SJCRH30 (cell line): ENCODE data around the gene DAPL1. TPM values are rescaled to one million over a fixed set of nuclear protein-coding genes. Genes with fewer than 3 reads are reported as not detected.

Source experiments
- DNase-seq, 2 experiments: peaks; one replicate each; pipeline ENCODE4 v3.0.0-alpha.2; 2015 to 2020
- H3K27ac ChIP-seq: fragments of 250-450 bp; sonication (Bioruptor Pico); 2 replicates; pipeline ENCODE4 v1.5.1; 2020; ENCODE audit warnings: mild to moderate bottlenecking, moderate library complexity
- H3K27me3 ChIP-seq: fragments of 250-450 bp; sonication (Bioruptor Pico); 2 replicates; pipeline ENCODE4 v1.5.1; 2020; ENCODE audit warnings: mild to moderate bottlenecking, moderate library complexity
- H3K36me3 ChIP-seq: fragments of 250-450 bp; sonication (Bioruptor Pico); 2 replicates; pipeline ENCODE4 v1.5.1; 2020; ENCODE audit warnings: mild to moderate bottlenecking, moderate library complexity
- H3K4me1 ChIP-seq: fragments of 250-450 bp; sonication (Bioruptor Pico); 2 replicates; pipeline ENCODE4 v1.5.1; 2020; ENCODE audit warnings: mild to moderate bottlenecking, moderate library complexity
- H3K4me3 ChIP-seq: fragments of 250-450 bp; sonication (Bioruptor Pico); 2 replicates; pipeline ENCODE4 v1.5.1; 2020; ENCODE audit warnings: mild to moderate bottlenecking, moderate library complexity
- H3K9me3 ChIP-seq: fragments of 250-450 bp; sonication (Bioruptor Pico); replicated peaks from 2 replicates; pipeline ENCODE4 v1.5.1; 2020; ENCODE audit warnings: mild to moderate bottlenecking, moderate library complexity
- total RNA-seq: library from RNA; depleted of rRNA; stranded (reverse); fragments of >200 nt; shearing (Covaris generic); gene quantifications from 2 replicates; pipeline ENCODE4 v1.2.3, GENCODE V29; 2014; rRNA removed

The DAPL1 gene
- total RNA-seq = not detected in 2 replicates

- Histone ChIP-seq H3K4me1 (peaks cover 9% of the 10 kb centered on the region), H3K27ac (no peak within 1 kb of the TSS), H3K4me3 (no peak within 1 kb of the TSS), H3K9me3 (no peaks in the 10 kb centered on the region), H3K36me3 (no peaks in the 10 kb centered on the region), H3K27me3 (peaks cover 3% of the 10 kb centered on the region; the same call in 1 of the 2 replicates)
- DNase-seq = no peak
Observed at GRCh38 chr2:158795195-158795924, at the start of gene DAPL1. Gene DAPL1 (plus strand): TSS chr2:158795317. CDS start chr2:158795373, 56 bp downstream.

- Histone ChIP-seq H3K27me3 (no peaks in the 10 kb centered on the region), H3K9me3 (no peaks in the 10 kb centered on the region), H3K36me3 (no peaks in the 10 kb centered on the region), H3K4me3 (no peak overlapping the region), H3K27ac (no peak overlapping the region), H3K4me1 (peaks cover 18% of the 10 kb centered on the region)
- no peak for DNase-seq
Observed at GRCh38 chr2:158745866-158746382, 49.2 kb upstream of the DAPL1 start.

GRCh38 chr2:158746488-158746887 is 48.6 kb upstream of the DAPL1 start:
- H3K4me3 ChIP-seq = no peak overlapping the region

GRCh38 chr2:158747281-158747680 is 47.8 kb upstream of the DAPL1 start:
- Histone ChIP-seq H3K27me3 (no peaks in the 10 kb centered on the region), H3K4me1 (peaks cover 15% of the 10 kb centered on the region), H3K9me3 (no peaks in the 10 kb centered on the region), H3K27ac (no peak overlapping the region), H3K36me3 (no peaks in the 10 kb centered on the region), H3K4me3 (no peak overlapping the region)
- DNase-seq = no peak

More at GRCh38 chr2:158746488-158746887, 48.6 kb upstream of the DAPL1 start:
- no peak overlapping the region for H3K27ac ChIP-seq
- no peak for DNase-seq
- no peaks in the 10 kb centered on the region for H3K9me3 ChIP-seq
- H3K27me3 ChIP-seq = no peaks in the 10 kb centered on the region
- peaks cover 18% of the 10 kb centered on the region for H3K4me1 ChIP-seq
- no peaks in the 10 kb centered on the region for H3K36me3 ChIP-seq

GRCh38 chr2:158748926-158749590 is 46.1 kb upstream of the DAPL1 start:
- Histone ChIP-seq H3K27ac (peak overlapping the region; percentile 54), H3K4me1 (peaks cover 15% of the 10 kb centered on the region), H3K36me3 (no peaks in the 10 kb centered on the region), H3K27me3 (no peaks in the 10 kb centered on the region), H3K9me3 (no peaks in the 10 kb centered on the region), H3K4me3 (no peak overlapping the region)
- DNase-seq = peak; percentile 74 to 84

- H3K36me3 ChIP-seq = no peaks in the 10 kb centered on the region
- H3K4me3 ChIP-seq = no peak overlapping the region
- no peak overlapping the region for H3K27ac ChIP-seq
- H3K27me3 ChIP-seq = no peaks in the 10 kb centered on the region
- H3K4me1 ChIP-seq = peaks cover 15% of the 10 kb centered on the region
- H3K9me3 ChIP-seq = no peaks in the 10 kb centered on the region
- DNase-seq = no peak
Observed at GRCh38 chr2:158750458-158751125, 44.5 kb upstream of the DAPL1 start.

- peak; percentile 53 to 83 for DNase-seq
- H3K36me3 ChIP-seq = no peaks in the 10 kb centered on the region
- H3K4me1 ChIP-seq = peaks cover 8% of the 10 kb centered on the region
- no peaks in the 10 kb centered on the region for H3K9me3 ChIP-seq
- H3K27me3 ChIP-seq = no peaks in the 10 kb centered on the region
- H3K4me3 ChIP-seq = peak overlapping the region; percentile 58
- H3K27ac ChIP-seq = peak overlapping the region; percentile 48
Observed at GRCh38 chr2:158753641-158754611, 41.2 kb upstream of the DAPL1 start.

- no peaks in the 10 kb centered on the region; the same call in 1 of the 2 replicates for H3K9me3 ChIP-seq
- no peaks in the 10 kb centered on the region for H3K27me3 ChIP-seq
- no peaks in the 10 kb centered on the region for H3K4me1 ChIP-seq
- H3K4me3 ChIP-seq = no peak overlapping the region
- H3K36me3 ChIP-seq = no peaks in the 10 kb centered on the region
- no peak overlapping the region for H3K27ac ChIP-seq
- DNase-seq = peak in 1 of 2 experiments; percentile 34
Observed at GRCh38 chr2:158755310-158756087, 39.6 kb upstream of the DAPL1 start.

GRCh38 chr2:158756331-158756730 is 38.8 kb upstream of the DAPL1 start:
- no peak for DNase-seq
- Histone ChIP-seq H3K27me3 (no peaks in the 10 kb centered on the region), H3K27ac (no peak overlapping the region), H3K9me3 (no peaks in the 10 kb centered on the region; the same call in 1 of the 2 replicates), H3K4me1 (no peaks in the 10 kb centered on the region), H3K4me3 (no peak overlapping the region), H3K36me3 (no peaks in the 10 kb centered on the region)

- Histone ChIP-seq H3K27ac (no peak overlapping the region), H3K27me3 (no peaks in the 10 kb centered on the region), H3K9me3 (no peaks in the 10 kb centered on the region; the same call in 1 of the 2 replicates), H3K4me1 (no peaks in the 10 kb centered on the region), H3K4me3 (no peak overlapping the region), H3K36me3 (no peaks in the 10 kb centered on the region)
- DNase-seq = no peak
Observed at GRCh38 chr2:158756976-158757375, 38.1 kb upstream of the DAPL1 start.

GRCh38 chr2:158760887-158761286 is 34.2 kb upstream of the DAPL1 start:
- Histone ChIP-seq H3K27me3 (no peaks in the 10 kb centered on the region), H3K36me3 (no peaks in the 10 kb centered on the region), H3K4me1 (no peaks in the 10 kb centered on the region), H3K4me3 (no peak overlapping the region), H3K27ac (no peak overlapping the region), H3K9me3 (no peaks in the 10 kb centered on the region; the same call in 1 of the 2 replicates)
- no peak for DNase-seq

- no peaks in the 10 kb centered on the region for H3K4me1 ChIP-seq
- H3K27ac ChIP-seq = no peak overlapping the region
- no peaks in the 10 kb centered on the region for H3K27me3 ChIP-seq
- DNase-seq = no peak
- no peaks in the 10 kb centered on the region; the same call in 1 of the 2 replicates for H3K9me3 ChIP-seq
- H3K36me3 ChIP-seq = no peaks in the 10 kb centered on the region
- H3K4me3 ChIP-seq = no peak overlapping the region
Observed at GRCh38 chr2:158761621-158762020, 33.5 kb upstream of the DAPL1 start.

GRCh38 chr2:158762336-158762735 is 32.8 kb upstream of the DAPL1 start:
- Histone ChIP-seq H3K4me1 (no peaks in the 10 kb centered on the region), H3K27me3 (no peaks in the 10 kb centered on the region), H3K36me3 (no peaks in the 10 kb centered on the region), H3K4me3 (no peak overlapping the region), H3K9me3 (no peaks in the 10 kb centered on the region; the same call in 1 of the 2 replicates), H3K27ac (no peak overlapping the region)
- DNase-seq = no peak
